AG10803 (cell line): ENCODE results near the gene FAM237A.

ENCODE experiments used
- DNase-seq: peaks from one replicate; pipeline ENCODE4 v3.0.0; 2010; ENCODE audit warnings: low read depth
- H3K4me3 ChIP-seq: 2 replicates; pipeline ENCODE4 v1.5.1; 2011; ENCODE audit warnings: mild to moderate bottlenecking, low read length, control low read depth
- TF ChIP-seq, protein P1 (sequence below): conservative IDR thresholded peaks from 2 replicates; pipeline ENCODE4 v1.5.1; 2011; ENCODE audit warnings: mild to moderate bottlenecking, low read length, control low read depth, inconsistent platforms

The FAM237A gene

DNA sequence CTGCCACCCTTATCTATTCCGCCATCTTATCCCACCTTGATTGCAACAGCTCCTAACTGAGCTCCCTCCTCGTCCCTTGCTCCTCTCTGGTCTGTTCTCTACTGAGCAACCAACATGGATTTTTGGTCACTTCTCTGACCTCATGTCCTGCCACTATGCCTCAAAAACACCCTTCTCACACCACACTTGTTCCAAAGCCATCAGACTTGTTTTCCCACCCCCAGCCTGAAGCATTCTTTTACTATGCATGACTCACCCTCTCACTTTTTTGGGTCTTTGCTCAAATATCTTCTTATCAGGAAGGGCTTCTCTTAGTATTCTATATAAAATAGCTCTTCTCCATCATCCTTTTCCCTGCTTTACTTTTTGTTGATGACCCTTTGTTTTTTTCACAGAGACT, 2.7 kb upstream of the FAM237A start:
- H3K4me3 ChIP-seq, result no peak overlapping the region
- TF ChIP-seq, protein P1, sequence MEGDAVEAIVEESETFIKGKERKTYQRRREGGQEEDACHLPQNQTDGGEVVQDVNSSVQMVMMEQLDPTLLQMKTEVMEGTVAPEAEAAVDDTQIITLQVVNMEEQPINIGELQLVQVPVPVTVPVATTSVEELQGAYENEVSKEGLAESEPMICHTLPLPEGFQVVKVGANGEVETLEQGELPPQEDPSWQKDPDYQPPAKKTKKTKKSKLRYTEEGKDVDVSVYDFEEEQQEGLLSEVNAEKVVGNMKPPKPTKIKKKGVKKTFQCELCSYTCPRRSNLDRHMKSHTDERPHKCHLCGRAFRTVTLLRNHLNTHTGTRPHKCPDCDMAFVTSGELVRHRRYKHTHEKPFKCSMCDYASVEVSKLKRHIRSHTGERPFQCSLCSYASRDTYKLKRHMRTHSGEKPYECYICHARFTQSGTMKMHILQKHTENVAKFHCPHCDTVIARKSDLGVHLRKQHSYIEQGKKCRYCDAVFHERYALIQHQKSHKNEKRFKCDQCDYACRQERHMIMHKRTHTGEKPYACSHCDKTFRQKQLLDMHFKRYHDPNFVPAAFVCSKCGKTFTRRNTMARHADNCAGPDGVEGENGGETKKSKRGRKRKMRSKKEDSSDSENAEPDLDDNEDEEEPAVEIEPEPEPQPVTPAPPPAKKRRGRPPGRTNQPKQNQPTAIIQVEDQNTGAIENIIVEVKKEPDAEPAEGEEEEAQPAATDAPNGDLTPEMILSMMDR, result no peak
- DNase-seq, result no peak

GRCh38 chr2:206641226-206641625, 1.1 kb upstream of the FAM237A start:
- H3K4me3 ChIP-seq, result no peak overlapping the region
- DNase-seq, result no peak
- TF ChIP-seq, protein P1, result no peak

GRCh38 chr2:206647985-206648384, 5.7 kb downstream of the FAM237A start:
- peak; percentile 9 for DNase-seq
- no peak overlapping the region for H3K4me3 ChIP-seq
- TF ChIP-seq, protein P1, result no peak

- H3K4me3 ChIP-seq, result no peak overlapping the region
- DNase-seq, result no peak
- TF ChIP-seq, protein P1, result no peak
Measured at GRCh38 chr2:206657087-206657486, 14.8 kb downstream of the FAM237A start.

GRCh38 chr2:206665251-206665650, 23.0 kb downstream of the FAM237A start:
- H3K4me3 ChIP-seq, result no peak overlapping the region
- DNase-seq, result no peak
- TF ChIP-seq, protein P1, result no peak

DNA sequence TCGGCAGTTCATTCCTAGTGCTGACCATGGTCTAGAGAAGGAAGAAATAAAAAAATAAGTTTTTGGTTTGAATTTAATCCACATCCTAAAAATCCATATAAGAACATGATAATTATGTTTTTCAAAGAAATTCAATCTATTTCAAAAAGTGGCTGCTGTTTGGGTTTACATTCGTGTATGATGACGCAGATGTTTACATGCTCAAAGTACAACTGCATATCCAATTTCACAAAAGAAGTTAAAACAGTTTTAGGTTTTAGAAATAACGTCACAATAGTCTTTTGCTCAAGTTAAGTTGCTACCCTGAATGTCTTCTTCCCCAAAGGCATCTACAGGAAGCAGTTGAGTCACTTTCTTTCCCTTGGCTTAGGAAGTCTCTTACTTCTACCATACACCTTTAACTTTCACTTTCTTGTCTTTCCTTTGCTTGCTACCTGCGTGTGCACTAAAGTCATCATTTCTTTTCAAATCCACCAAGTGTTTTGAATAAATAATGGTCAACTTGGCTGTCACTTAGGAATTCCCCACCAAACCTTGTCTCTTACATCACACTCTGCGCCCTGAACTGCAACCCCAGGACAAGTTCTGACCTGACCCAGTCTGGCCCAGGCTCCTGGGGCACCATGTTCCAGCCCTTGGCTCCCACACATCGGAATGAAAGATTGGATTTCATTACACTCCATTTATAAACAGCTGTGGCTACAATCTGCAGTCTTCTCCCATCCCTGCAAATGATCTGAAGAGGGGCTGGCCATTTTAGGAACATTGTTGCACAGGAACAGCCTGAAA, 28.4 kb downstream of the FAM237A start:
- H3K4me3 ChIP-seq, result no peak overlapping the region
- TF ChIP-seq, protein P1, result no peak
- DNase-seq, result no peak

DNA sequence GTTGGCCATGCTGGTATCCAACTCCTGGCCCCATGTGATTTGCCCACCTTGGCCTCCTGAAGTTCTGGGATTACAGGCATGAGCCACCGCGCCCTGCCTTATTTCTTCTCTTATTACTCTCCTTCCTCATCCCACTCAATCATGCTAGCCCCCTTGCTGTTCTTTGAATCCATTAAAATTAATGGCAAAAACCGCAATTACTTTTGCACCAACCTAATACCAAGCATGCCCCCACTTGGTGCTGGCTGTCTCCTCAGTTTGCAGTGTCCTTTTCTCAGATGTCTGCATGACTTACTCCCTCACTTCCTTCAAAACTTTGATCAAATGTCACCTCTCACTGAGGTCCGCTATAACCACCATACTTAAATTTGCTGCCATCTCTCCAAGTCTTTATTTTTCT, 41.3 kb downstream of the FAM237A start:
- TF ChIP-seq, protein P1, result no peak
- no peak for DNase-seq
- H3K4me3 ChIP-seq, result no peak overlapping the region
